Keratinocyte (primary cell): ENCODE data around the gene LGR6. TPM values are rescaled to one million over a fixed set of nuclear protein-coding genes. Genes with fewer than 3 reads are reported as not detected.

Experiments used
- DNase-seq: peaks from one replicate; pipeline ENCODE4 v3.0.0-alpha.2; 2011; ENCODE audit warnings: low read depth, missing footprints, low spot score
- FAIRE-seq: peaks from 2 replicates; lab custom pipeline; 2011; peaks lifted over from hg19 to GRCh38; lab: Jason Lieb, UNC
- H2AFZ ChIP-seq: 2 replicates; pipeline ENCODE4 v1.6.0; 2012; ENCODE audit warnings: low read length, control low read depth, inconsistent platforms; ENCODE audit not compliant: control insufficient read depth
- H3K27ac ChIP-seq: 2 replicates; pipeline ENCODE4 v1.5.1; 2011; ENCODE audit warnings: low read length; ENCODE audit not compliant: control insufficient read depth, insufficient read depth
- H3K27me3 ChIP-seq: 3 replicates; pipeline ENCODE4 v1.6.0; 2011; ENCODE audit warnings: low read length; ENCODE audit not compliant: control insufficient read depth, insufficient read depth; ENCODE audit errors: extremely low read depth
- H3K36me3 ChIP-seq, 2 experiments: 2 replicates in 1 of 2; 3 replicates in 1 of 2; pipeline ENCODE4 v1.5.1; 2011; ENCODE audit warnings: low read length in 2 of 2, mild to moderate bottlenecking in 1 of 2; ENCODE audit not compliant: control insufficient read depth in 2 of 2, insufficient read depth in 2 of 2; ENCODE audit errors: extremely low read depth in 1 of 2
- H3K4me1 ChIP-seq: 3 replicates; pipeline ENCODE4 v1.5.1; 2011; ENCODE audit warnings: low read length; ENCODE audit not compliant: control insufficient read depth, insufficient read depth; ENCODE audit errors: extremely low read depth
- H3K4me2 ChIP-seq: 3 replicates; pipeline ENCODE4 v1.6.0; 2011; ENCODE audit warnings: low read depth, low read length; ENCODE audit not compliant: control insufficient read depth, insufficient read depth; ENCODE audit errors: extremely low read depth
- H3K4me3 ChIP-seq, 3 experiments: fragments of 200-600 bp in 1 of 3; sonication (generic) in 1 of 3; 2 replicates in 2 of 3; 3 replicates in 1 of 3; pipeline ENCODE4 v1.5.1; 2011 to 2016; ENCODE audit warnings: low read length in 3 of 3, mild to moderate bottlenecking in 3 of 3, control low read depth in 2 of 3, inconsistent platforms in 1 of 3, low read depth in 1 of 3, mixed read lengths in 1 of 3, mixed run types in 1 of 3, moderate library complexity in 1 of 3; ENCODE audit not compliant: control insufficient read depth in 2 of 3, insufficient read depth in 2 of 3; ENCODE audit errors: extremely low read depth in 1 of 3
- H3K79me2 ChIP-seq: 2 replicates; pipeline ENCODE4 v1.6.0; 2012; ENCODE audit warnings: low read length; ENCODE audit not compliant: control insufficient read depth, insufficient read depth
- H3K9ac ChIP-seq: 3 replicates; pipeline ENCODE4 v1.6.0; 2011; ENCODE audit warnings: low read length; ENCODE audit not compliant: control insufficient read depth, insufficient read depth; ENCODE audit errors: extremely low read depth
- H3K9me1 ChIP-seq: 3 replicates; pipeline ENCODE4 v1.6.0; 2011; ENCODE audit warnings: low read length; ENCODE audit not compliant: control insufficient read depth, insufficient read depth; ENCODE audit errors: extremely low read depth
- H3K9me3 ChIP-seq: 2 replicates; pipeline ENCODE4 v1.5.1; 2012; ENCODE audit warnings: low read depth, low read length; ENCODE audit not compliant: control insufficient read depth
- H4K20me1 ChIP-seq: 3 replicates; pipeline ENCODE4 v1.6.0; 2011; ENCODE audit warnings: low read length; ENCODE audit not compliant: control insufficient read depth, insufficient read depth; ENCODE audit errors: extremely low read depth
- CTCF ChIP-seq, 3 experiments: IDR thresholded peaks in 1 of 3; conservative IDR thresholded peaks in 1 of 3; optimal IDR thresholded peaks in 1 of 3; 2 replicates in 2 of 3; 3 replicates in 1 of 3; pipeline versions ENCODE3 to v1.5.1; 2011; ENCODE audit warnings: low read length in 3 of 3, mild to moderate bottlenecking in 3 of 3, moderate library complexity in 2 of 3, control low read depth in 1 of 3, inconsistent platforms in 1 of 3; ENCODE audit not compliant: insufficient read depth in 2 of 3; ENCODE audit errors: extremely low read depth in 1 of 3
- EZH2 ChIP-seq: IDR thresholded peaks from one replicate; pipeline ENCODE4 v1.6.1; 2012; ENCODE audit warnings: inconsistent platforms, mild to moderate bottlenecking, low read length, moderate library complexity
- dilution Hi-C: fragments of 300-500 bp; cut with MboI; formaldehyde crosslinking; loops from one replicate; pipeline ENCODE4 v1.7.0; 2020; ENCODE audit warnings: low sequenced_read_pairs; ENCODE audit not compliant: extremely low pct_ligation_motif_present
- polyA plus RNA-seq, 5 experiments: library from polyadenylated mRNA; depleted of rRNA in 3 of 5; stranded (reverse) in 3 of 5; stranded (forward) in 1 of 5; unstranded in 1 of 5; fragments of >200 nt; gene quantifications; 1 replicate in 1 of 5; 2 replicates in 3 of 5; 3 replicates in 1 of 5; pipeline versions ENCODE4 v1.2.1 to v1.2.3, GENCODE V29; 2011 to 2012; ENCODE audit warnings: missing spikeins in 2 of 5, low read depth in 1 of 5, low replicate concordance in 1 of 5

Gene LGR6
- polyA plus RNA-seq, 1 donor (not counting 4 experiments of a cell fraction or from before 2014, with no cell fraction given), result 0.42 TPM

GRCh38 chr1:202279806-202280205, 86.2 kb downstream of the LGR6 start:
- TF ChIP-seq EZH2 (no peak), CTCF (optimal IDR thresholded peaks at IDR 0.05 in 1 of 3, IDR thresholded peaks at IDR 0.05 in 1 of 3, conservative IDR thresholded peaks at IDR 0.05 in 1 of 3; ENCODE audit: extremely low read depth in 1 of 3, insufficient read depth in 2 of 3, low read length in 3 of 3) (no peak)
- Histone ChIP-seq H3K36me3 (no peaks in the 10 kb centered on the region), H3K9me3 (no peaks in the 10 kb centered on the region), H3K27me3 (no peaks in the 10 kb centered on the region), H3K9ac (no peak overlapping the region), H3K4me3 (no peak overlapping the region), H3K9me1 (no peaks in the 10 kb centered on the region), H3K79me2 (no peaks in the 10 kb centered on the region), H3K27ac (no peak overlapping the region), H3K4me1 (peaks cover 53% of the 10 kb centered on the region), H4K20me1 (no peaks in the 10 kb centered on the region), H2AFZ (no peak overlapping the region), H3K4me2 (no peak overlapping the region)
- FAIRE-seq, result peak; percentile 65
- no peak for DNase-seq
- dilution Hi-C loops, result no loop called here

- Histone ChIP-seq H3K9ac (no peak overlapping the region), H3K9me1 (no peaks in the 10 kb centered on the region), H3K9me3 (no peaks in the 10 kb centered on the region), H3K79me2 (no peaks in the 10 kb centered on the region), H3K27me3 (no peaks in the 10 kb centered on the region), H3K4me3 (no peak overlapping the region), H2AFZ (no peak overlapping the region), H3K27ac (no peak overlapping the region), H3K4me2 (peak overlapping the region; percentile 50), H3K4me1 (peaks cover 54% of the 10 kb centered on the region), H3K36me3 (no peaks in the 10 kb centered on the region), H4K20me1 (no peaks in the 10 kb centered on the region)
- FAIRE-seq (no peak), DNase-seq (no peak)
- dilution Hi-C loops, result no loop called here
- TF ChIP-seq CTCF (optimal IDR thresholded peaks at IDR 0.05 in 1 of 3, IDR thresholded peaks at IDR 0.05 in 1 of 3, conservative IDR thresholded peaks at IDR 0.05 in 1 of 3; ENCODE audit: extremely low read depth in 1 of 3, insufficient read depth in 2 of 3, low read length in 3 of 3) (no peak), EZH2 (no peak)
Measured at GRCh38 chr1:202280595-202280994, 87.0 kb downstream of the LGR6 start.
